NT2/D1 (cell line): Measurements from ENCODE around the gene GPR61.

ENCODE experiments used
- DNase-seq: peaks from one replicate; pipeline ENCODE4 v3.0.0-alpha.2; 2011; ENCODE audit warnings: low read depth, low spot score
- H3K27me3 ChIP-seq: 2 replicates; pipeline ENCODE4 v1.6.0; 2011; ENCODE audit warnings: mild to moderate bottlenecking; ENCODE audit not compliant: insufficient read length, insufficient read depth
- H3K36me3 ChIP-seq: 2 replicates; pipeline ENCODE4 v1.6.1; 2011; ENCODE audit warnings: mild to moderate bottlenecking, low read length, mixed read lengths; ENCODE audit not compliant: insufficient read depth, insufficient read length
- H3K4me1 ChIP-seq: 2 replicates; pipeline ENCODE4 v1.5.1; 2011; ENCODE audit not compliant: insufficient read depth, insufficient read length
- H3K4me3 ChIP-seq: 2 replicates; pipeline ENCODE4 v1.5.1; 2011; ENCODE audit warnings: low read depth; ENCODE audit not compliant: insufficient read length
- H3K9ac ChIP-seq: 2 replicates; pipeline ENCODE4 v1.6.0; 2011; ENCODE audit warnings: low read depth; ENCODE audit not compliant: insufficient read length
- H3K9me3 ChIP-seq: 2 replicates; pipeline ENCODE4 v1.5.1; 2011; ENCODE audit warnings: mild to moderate bottlenecking, low read length; ENCODE audit not compliant: insufficient read depth
- SUZ12 ChIP-seq: IDR thresholded peaks from 2 replicates; pipeline ENCODE4 v1.6.1; 2011; ENCODE audit not compliant: insufficient read length, insufficient read depth; ENCODE audit errors: extremely low read depth
- YY1 ChIP-seq: IDR thresholded peaks from 2 replicates; pipeline ENCODE4 v1.6.1; 2011; ENCODE audit not compliant: insufficient read length, insufficient read depth
- ZNF274 ChIP-seq: IDR thresholded peaks from 2 replicates; pipeline ENCODE4 v1.6.1; 2011; ENCODE audit warnings: mild to moderate bottlenecking, low read depth, low read length

Gene GPR61

DNA sequence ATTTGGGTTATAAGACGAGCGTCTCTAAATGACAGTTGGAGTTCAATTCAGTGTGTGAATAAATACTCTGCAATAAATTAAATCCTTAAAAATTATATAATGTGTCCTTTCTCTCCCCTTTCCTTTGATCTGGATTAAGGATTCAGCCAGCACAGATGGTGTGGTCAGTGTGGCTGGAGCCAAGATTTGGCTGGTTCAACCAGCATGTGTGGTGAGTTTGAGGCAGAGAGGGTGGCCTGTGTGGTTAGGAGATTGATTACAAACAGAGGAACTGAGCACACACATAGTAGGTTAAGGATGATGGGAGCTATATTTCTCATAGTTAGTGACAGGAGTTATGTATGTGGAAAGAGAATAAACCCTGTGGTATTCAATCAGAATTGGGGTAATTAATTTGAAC, 16.0 kb upstream of the GPR61 start:
- Histone ChIP-seq H3K9ac (no peak overlapping the region), H3K9me3 (0 out of 2 replicates have a peak, but pooled peaks cover 7% of the 10 kb centered on the region), H3K4me1 (no peaks in the 10 kb centered on the region), H3K36me3 (no peaks in the 10 kb centered on the region), H3K27me3 (peaks cover 6% of the 10 kb centered on the region), H3K4me3 (no peak overlapping the region)
- no peak for DNase-seq
- no peak for TF ChIP-seq SUZ12
- TF ChIP-seq YY1, result no peak
- TF ChIP-seq ZNF274, result no peak

DNA sequence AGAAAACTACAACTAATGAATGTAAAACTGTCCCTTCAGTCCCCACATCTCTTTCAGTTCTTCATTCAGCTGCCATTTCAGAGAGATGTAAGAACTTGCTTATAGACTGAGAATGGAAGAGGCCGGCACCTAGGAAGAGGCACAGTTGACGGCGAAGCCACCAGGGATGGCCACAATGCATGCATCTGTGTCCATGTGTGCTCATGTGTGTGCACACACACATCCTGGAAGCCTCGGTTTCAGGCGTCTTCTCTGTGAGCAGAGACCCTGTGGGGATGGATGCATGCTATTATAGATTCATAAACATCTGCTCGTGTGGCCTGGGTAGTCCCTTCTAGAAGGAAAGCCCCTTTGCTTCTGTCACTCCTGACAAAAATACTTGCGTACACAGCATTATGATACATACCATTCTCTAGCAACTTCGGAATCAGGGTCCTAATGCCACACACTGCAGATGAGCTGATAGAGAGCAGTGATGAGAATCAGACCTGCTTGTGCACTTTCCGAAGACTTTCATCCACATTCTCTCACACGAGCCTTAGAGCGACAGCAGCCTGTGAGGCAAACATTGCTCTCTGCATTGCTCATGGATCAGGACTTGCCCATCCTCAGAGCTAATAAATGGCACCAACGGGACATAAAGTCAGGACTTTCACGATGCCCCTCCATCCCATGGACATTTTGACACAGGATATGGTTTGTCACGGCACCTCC, 12.4 kb upstream of the GPR61 start:
- peaks cover 19% of the 10 kb centered on the region for H3K27me3 ChIP-seq
- no peak overlapping the region for H3K9ac ChIP-seq
- H3K4me3 ChIP-seq, result no peak overlapping the region
- 0 out of 2 replicates have a peak, but pooled peaks cover 7% of the 10 kb centered on the region for H3K9me3 ChIP-seq
- peaks cover 6% of the 10 kb centered on the region for H3K4me1 ChIP-seq
- DNase-seq, result no peak
- TF ChIP-seq ZNF274 (no peak), SUZ12 (no peak), YY1 (no peak)
- H3K36me3 ChIP-seq, result no peaks in the 10 kb centered on the region

DNA sequence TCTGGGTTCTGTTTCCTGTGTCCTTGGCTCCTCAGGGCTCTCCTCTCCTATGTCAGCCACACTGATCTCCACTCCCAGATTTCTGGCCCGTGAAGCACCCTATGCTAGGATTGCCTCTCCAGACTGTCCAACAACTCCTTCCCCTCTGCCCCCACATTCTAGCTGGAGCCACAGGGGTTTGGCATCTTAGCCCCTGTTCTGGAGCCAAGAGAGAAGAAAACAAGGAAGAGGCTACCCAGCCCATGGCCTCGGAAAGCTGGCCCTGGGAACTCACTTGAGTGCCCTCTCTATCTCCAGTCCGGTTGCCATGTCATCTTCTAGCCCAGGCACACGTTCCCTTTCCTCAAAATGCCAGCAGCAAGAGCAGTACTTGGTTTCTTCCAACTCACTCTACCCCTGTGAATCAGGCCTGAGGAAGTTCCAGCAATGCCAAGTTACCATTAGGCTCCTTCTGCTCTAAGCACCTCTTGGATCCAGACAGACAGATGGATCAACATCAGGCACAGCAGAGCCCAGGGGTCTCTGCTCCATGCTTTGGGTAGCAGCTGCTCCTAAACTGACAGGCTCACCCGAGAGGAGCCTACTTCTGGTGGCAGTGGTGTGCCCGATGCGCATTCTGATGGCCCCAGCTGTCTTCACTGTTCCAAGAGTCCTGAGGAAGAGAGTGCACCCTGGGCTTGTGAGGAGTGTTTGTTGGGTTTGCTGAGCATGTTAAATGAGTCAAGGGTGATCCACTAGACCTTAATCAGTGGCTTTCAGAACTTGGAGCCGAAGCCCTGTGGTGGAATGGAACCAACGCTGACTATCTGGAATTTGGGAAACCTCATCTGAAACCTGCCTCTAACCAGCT, 11.6 kb upstream of the GPR61 start:
- H3K9me3 ChIP-seq, result 0 out of 2 replicates have a peak, but pooled peaks cover 7% of the 10 kb centered on the region
- peaks cover 12% of the 10 kb centered on the region for H3K4me1 ChIP-seq
- H3K36me3 ChIP-seq, result no peaks in the 10 kb centered on the region
- H3K27me3 ChIP-seq, result peaks cover 19% of the 10 kb centered on the region
- DNase-seq, result no peak
- no peak overlapping the region for H3K9ac ChIP-seq
- no peak overlapping the region for H3K4me3 ChIP-seq
- no peak for TF ChIP-seq ZNF274

DNA sequence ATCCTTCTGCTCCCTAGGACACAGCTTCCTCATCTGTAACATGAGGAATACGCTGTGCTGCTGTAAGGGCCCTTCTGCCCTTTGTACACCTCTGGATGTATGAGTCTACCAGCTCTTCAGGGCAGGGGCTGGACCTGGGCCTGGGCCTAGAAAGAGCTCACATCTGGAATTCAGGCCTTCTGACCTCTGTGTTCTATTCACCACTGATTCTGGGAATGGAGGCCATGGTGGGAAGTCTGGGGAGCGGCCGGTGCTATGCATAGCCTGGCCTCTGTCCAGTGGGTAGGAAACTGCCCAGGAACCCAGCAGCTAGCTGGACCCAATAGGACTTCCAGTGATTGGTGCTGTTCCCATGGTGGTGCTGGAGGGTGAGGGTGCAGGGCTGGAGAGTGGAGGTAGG, 11.0 kb upstream of the GPR61 start:
- H3K4me1 ChIP-seq, result peaks cover 13% of the 10 kb centered on the region
- H3K9me3 ChIP-seq, result 0 out of 2 replicates have a peak, but pooled peaks cover 6% of the 10 kb centered on the region
- DNase-seq, result no peak
- TF ChIP-seq ZNF274, result no peak
- no peak for TF ChIP-seq SUZ12
- H3K4me3 ChIP-seq, result no peak overlapping the region
- no peak overlapping the region for H3K9ac ChIP-seq
- H3K36me3 ChIP-seq, result no peaks in the 10 kb centered on the region
- H3K27me3 ChIP-seq, result peaks cover 19% of the 10 kb centered on the region

DNA sequence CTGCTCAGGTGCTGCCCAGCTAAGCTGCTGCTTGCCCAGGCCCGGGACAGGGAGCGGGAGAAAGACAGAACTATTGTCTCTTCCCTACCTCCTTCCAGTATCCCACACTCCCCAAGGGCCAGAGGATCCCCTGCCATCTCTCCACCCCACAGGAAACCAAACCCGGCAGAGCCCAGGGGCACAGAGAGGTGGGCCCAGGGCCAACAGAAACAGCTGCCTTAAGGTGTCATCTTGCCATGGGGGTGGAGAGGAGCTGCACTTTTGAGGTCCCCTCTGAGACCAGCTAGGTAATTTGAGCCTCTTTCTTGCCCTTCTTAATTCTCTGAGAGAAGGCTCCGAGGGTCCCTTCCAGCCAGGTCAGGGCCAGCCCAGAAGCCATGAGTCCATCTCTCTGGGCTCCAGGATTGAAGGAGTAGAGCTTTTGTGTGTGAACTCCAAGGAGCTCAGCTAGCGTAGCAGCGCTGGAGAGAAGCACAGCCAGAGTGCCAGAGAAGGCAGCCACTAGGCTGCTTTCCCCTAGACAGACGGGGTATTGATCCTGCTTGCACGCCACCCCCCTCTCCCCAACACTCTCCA, 9.7 kb upstream of the GPR61 start:
- Histone ChIP-seq H3K9me3 (no peaks in the 10 kb centered on the region), H3K36me3 (no peaks in the 10 kb centered on the region), H3K27me3 (peaks cover 19% of the 10 kb centered on the region), H3K9ac (peak overlapping the region; percentile 8), H3K4me3 (no peak overlapping the region), H3K4me1 (peaks cover 13% of the 10 kb centered on the region)
- no peak for DNase-seq
- TF ChIP-seq SUZ12 (no peak), YY1 (no peak), ZNF274 (no peak)

DNA sequence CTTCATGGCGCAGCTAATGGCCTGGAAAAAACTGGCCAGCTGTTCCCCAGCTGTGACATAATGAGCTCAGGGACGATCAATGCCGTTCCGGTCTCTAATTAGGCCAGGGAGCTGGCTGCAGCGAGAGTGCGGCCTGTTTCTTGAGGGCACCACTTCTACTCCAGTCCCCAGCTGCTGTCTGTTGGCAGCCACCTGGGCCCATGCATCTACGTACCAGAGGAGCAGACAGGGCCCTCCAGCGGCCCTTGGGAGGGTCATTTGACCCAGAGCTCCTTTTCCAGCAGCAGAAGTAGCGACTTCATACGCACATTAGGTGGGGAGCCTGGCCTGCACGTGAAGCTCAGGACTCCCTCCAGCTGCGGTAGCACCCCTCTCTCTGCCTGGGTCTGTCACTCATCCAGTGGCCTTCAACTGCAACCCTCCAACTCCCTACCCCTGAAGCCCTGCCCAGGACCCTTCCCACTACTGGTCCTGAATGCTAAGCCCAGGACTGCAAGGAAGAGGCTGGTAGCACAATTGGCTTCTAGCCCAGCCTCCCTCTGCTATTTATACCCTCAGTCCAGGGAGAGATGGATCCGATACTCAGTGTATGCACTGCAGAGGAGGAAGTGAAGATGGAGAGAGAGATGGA, 9.1 kb upstream of the GPR61 start:
- peaks cover 19% of the 10 kb centered on the region for H3K27me3 ChIP-seq
- TF ChIP-seq ZNF274 (no peak), SUZ12 (no peak), YY1 (no peak)
- peaks cover 13% of the 10 kb centered on the region for H3K4me1 ChIP-seq
- H3K9ac ChIP-seq, result peak overlapping the region; percentile 8
- H3K36me3 ChIP-seq, result no peaks in the 10 kb centered on the region
- H3K9me3 ChIP-seq, result no peaks in the 10 kb centered on the region
- DNase-seq, result no peak
- no peak overlapping the region for H3K4me3 ChIP-seq

DNA sequence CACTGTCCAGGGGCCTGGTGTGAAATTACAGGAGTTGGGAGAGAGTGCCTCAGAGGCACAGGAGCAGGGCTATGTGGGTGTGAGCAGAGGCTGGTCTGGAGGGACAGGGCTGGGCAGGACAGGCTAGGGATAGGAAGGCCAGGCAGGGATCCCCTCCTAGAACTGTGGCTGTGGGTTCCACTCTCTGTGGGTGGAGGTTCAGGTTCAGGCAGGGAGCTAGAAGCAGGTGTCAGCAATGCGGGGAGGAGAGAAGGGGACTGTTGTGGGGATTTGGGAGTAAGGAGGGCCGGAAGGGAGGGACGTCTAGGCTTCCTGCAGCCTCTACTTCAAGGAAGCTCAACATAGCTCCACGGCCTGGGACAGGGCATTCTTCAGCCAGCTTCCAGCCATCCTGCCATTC, 8.3 kb upstream of the GPR61 start:
- no peak for DNase-seq
- no peak for TF ChIP-seq ZNF274
- Histone ChIP-seq H3K27me3 (peaks cover 19% of the 10 kb centered on the region), H3K36me3 (no peaks in the 10 kb centered on the region), H3K4me1 (peaks cover 13% of the 10 kb centered on the region), H3K4me3 (no peak overlapping the region), H3K9ac (peak overlapping the region; percentile 45), H3K9me3 (no peaks in the 10 kb centered on the region)
